GM21529 (cell line): ENCODE data around the gene AMDHD2.
"Not testable (repeated sequence)": the region's sequence is repeated elsewhere in the genome, so short reads cannot be mapped to it uniquely, and the experiment has no call there.

Experiments
- ATAC-seq: cut with Tn5 transposase; IDR thresholded peaks from one replicate; pipeline ENCODE4 v1.9.1; 2021; ENCODE audit not compliant: unreplicated experiment

The AMDHD2 gene

GRCh38 chr16:2520097-2520783, at the start of gene AMDHD2:
TSS of gene AMDHD2 (plus strand) at chr16:2520371. CDS start at chr16:2520459, 88 bp downstream.
- ATAC-seq, result peak; percentile 40

GRCh38 chr16:2470603-2471015, 49.6 kb upstream of the AMDHD2 start:
- no peak for ATAC-seq

- ATAC-seq, result no peak
These were observed 49.0 kb upstream of the AMDHD2 start, which contains the start of gene NTN3 for GRCh38 chr16:2471016-2471652. TSS of gene NTN3 (plus strand) at chr16:2471297. CDS start at chr16:2471702, 405 bp downstream.

GRCh38 chr16:2471653-2472487, 48.3 kb upstream of the AMDHD2 start:
- no peak for ATAC-seq

GRCh38 chr16:2472488-2472864, 47.7 kb upstream of the AMDHD2 start:
- ATAC-seq, result no peak

- no peak for ATAC-seq
These were observed 47.2 kb upstream of the AMDHD2 start for GRCh38 chr16:2472885-2473445.

GRCh38 chr16:2473446-2473926, 46.7 kb upstream of the AMDHD2 start:
- no peak for ATAC-seq

- ATAC-seq, result peak; percentile 32
These were observed 45.9 kb upstream of the AMDHD2 start for GRCh38 chr16:2473999-2474876.

GRCh38 chr16:2474877-2475412, 45.2 kb upstream of the AMDHD2 start, which contains the start of gene TBC1D24:
TSS of gene TBC1D24 (plus strand) at chr16:2475127. CDS start at chr16:2496149, 21,022 bp downstream.
- ATAC-seq, result peak; percentile 51

GRCh38 chr16:2475413-2476344, 44.5 kb upstream of the AMDHD2 start:
- no peak for ATAC-seq

GRCh38 chr16:2476345-2476720, 43.8 kb upstream of the AMDHD2 start:
- ATAC-seq, result no peak

- ATAC-seq, result no peak
These were observed 43.4 kb upstream of the AMDHD2 start for GRCh38 chr16:2476741-2477140.

GRCh38 chr16:2477327-2477726, 42.8 kb upstream of the AMDHD2 start:
- no peak for ATAC-seq

GRCh38 chr16:2478279-2478678, 41.9 kb upstream of the AMDHD2 start:
- no peak for ATAC-seq

- ATAC-seq, result not testable (repeated sequence)
These were observed 40.2 kb upstream of the AMDHD2 start for GRCh38 chr16:2479996-2480395.

GRCh38 chr16:2480948-2481347, 39.2 kb upstream of the AMDHD2 start:
- no peak for ATAC-seq

GRCh38 chr16:2481676-2482075, 38.5 kb upstream of the AMDHD2 start:
- no peak for ATAC-seq

GRCh38 chr16:2482249-2482648, 37.9 kb upstream of the AMDHD2 start:
- no peak for ATAC-seq
